IMR-90 (cell line): ENCODE data around the gene PIP4K2B. TPM values are rescaled to one million over a fixed set of nuclear protein-coding genes. Genes with fewer than 3 reads are reported as not detected.

Source experiments
- ATAC-seq: fragments of 200-7000 bp; cut with Tn5 transposase; 2 replicates; pipeline ENCODE4 v1.9.1; 2020; ENCODE audit warnings: low read depth, mild to moderate bottlenecking, moderate library complexity
- BruUV-seq: library from RNA; stranded (reverse); fragments of 400-500 nt; replicated peaks from 2 replicates; lab custom pipeline; 2021; lab: Mats Ljungman, UMichigan
- CTCF ChIA-PET: fragments of 300-600 bp; formaldehyde crosslinking; extraction: SDS; loops from one replicate; lab custom pipeline; 2021; ENCODE audit warnings: antibody characterized with exemption; lab: Yijun Ruan, JAX
- POLR2A ChIA-PET: fragments of 300-600 bp; sonication (Branson Sonifier 250); formaldehyde crosslinking; loops from one replicate; lab custom pipeline; 2022; ENCODE audit warnings: antibody characterized with exemption; ENCODE audit not compliant: unreplicated experiment; lab: Charles Lee
- DNase-seq: peaks from one replicate; pipeline ENCODE4 v3.0.0; 2013
- H2AFZ ChIP-seq: replicated peaks from 2 replicates; pipeline ENCODE3; 2013; ENCODE audit warnings: low read length, mild to moderate bottlenecking; ENCODE audit not compliant: poor library complexity
- H2AK5ac ChIP-seq: 2 replicates; pipeline ENCODE4 v1.6.1; 2013; ENCODE audit warnings: low read depth, low read length, inconsistent platforms
- H2AK9ac ChIP-seq: replicated peaks from 2 replicates; pipeline ENCODE3; 2013; ENCODE audit warnings: mild to moderate bottlenecking, low read depth, low read length, moderate library complexity; ENCODE audit not compliant: poor library complexity
- H2BK120ac ChIP-seq: 2 replicates; pipeline ENCODE4 v1.6.1; 2013; ENCODE audit warnings: low read depth, low read length, inconsistent platforms
- H2BK15ac ChIP-seq: 3 replicates; pipeline ENCODE4 v1.6.1; 2013; ENCODE audit warnings: low read depth, low read length, inconsistent platforms
- H2BK20ac ChIP-seq: 2 replicates; pipeline ENCODE4 v1.6.1; 2013; ENCODE audit warnings: low read depth, mild to moderate bottlenecking, inconsistent platforms, low read length, moderate library complexity
- H2BK5ac ChIP-seq: 2 replicates; pipeline ENCODE4 v1.6.1; 2013; ENCODE audit warnings: mild to moderate bottlenecking, low read depth, low read length, inconsistent platforms; ENCODE audit not compliant: poor library complexity, severe bottlenecking
- H3K14ac ChIP-seq: replicated peaks from 2 replicates; pipeline ENCODE4 v1.6.1; 2013; ENCODE audit warnings: low read depth, low read length, inconsistent platforms
- H3K18ac ChIP-seq: 2 replicates; pipeline ENCODE4 v1.6.1; 2013; ENCODE audit warnings: low read depth, low read length, control low read depth
- H3K23ac ChIP-seq: 2 replicates; pipeline ENCODE4 v1.6.1; 2013; ENCODE audit warnings: low read depth, low read length, inconsistent platforms
- H3K27ac ChIP-seq: 2 replicates; pipeline ENCODE4 v1.5.1; 2013; ENCODE audit warnings: mild to moderate bottlenecking, control low read depth, low read length; ENCODE audit not compliant: insufficient read depth
- H3K27me3 ChIP-seq: 2 replicates; pipeline ENCODE4 v1.6.1; 2013; ENCODE audit warnings: low read length; ENCODE audit not compliant: control insufficient read depth, insufficient read depth
- H3K36me3 ChIP-seq: 2 replicates; pipeline ENCODE4 v1.6.1; 2013; ENCODE audit warnings: low read length, mixed read lengths; ENCODE audit not compliant: control insufficient read depth, insufficient read depth
- H3K4ac ChIP-seq: 2 replicates; pipeline ENCODE4 v1.6.1; 2013; ENCODE audit warnings: low read depth, low read length, inconsistent platforms
- H3K4me1 ChIP-seq: 2 replicates; pipeline ENCODE4 v1.6.1; 2013; ENCODE audit warnings: low read length, mixed read lengths; ENCODE audit not compliant: control insufficient read depth, insufficient read depth
- H3K4me2 ChIP-seq: 2 replicates; pipeline ENCODE4 v1.6.1; 2013; ENCODE audit warnings: low read depth, mild to moderate bottlenecking, control low read depth, low read length, moderate library complexity
- H3K4me3 ChIP-seq: 2 replicates; pipeline ENCODE4 v1.5.1; 2013; ENCODE audit warnings: low read depth, mild to moderate bottlenecking, control low read depth, low read length, moderate library complexity; ENCODE audit not compliant: insufficient read depth
- H3K56ac ChIP-seq: 2 replicates; pipeline ENCODE4 v1.6.1; 2013; ENCODE audit warnings: low read length, inconsistent platforms; ENCODE audit not compliant: insufficient read depth; ENCODE audit errors: extremely low read depth
- H3K79me1 ChIP-seq, 2 experiments: 2 replicates each; pipeline ENCODE4 v1.6.1; 2013; ENCODE audit warnings: low read length in 2 of 2, inconsistent platforms in 1 of 2, low read depth in 1 of 2
- H3K9ac ChIP-seq: 2 replicates; pipeline ENCODE4 v1.6.1; 2013; ENCODE audit warnings: low read depth, low read length, control low read depth
- H3K9me1 ChIP-seq: 2 replicates; pipeline ENCODE4 v1.6.1; 2013; ENCODE audit warnings: low read length, inconsistent platforms; ENCODE audit not compliant: insufficient read depth
- H3K9me3 ChIP-seq: 2 replicates; pipeline ENCODE4 v1.6.1; 2013; ENCODE audit warnings: low read length; ENCODE audit not compliant: control insufficient read depth, insufficient read depth
- H4K20me1 ChIP-seq: 2 replicates; pipeline ENCODE4 v1.6.1; 2013; ENCODE audit warnings: low read length, inconsistent platforms; ENCODE audit not compliant: insufficient read depth
- H4K5ac ChIP-seq: 2 replicates; pipeline ENCODE4 v1.6.1; 2013; ENCODE audit warnings: mild to moderate bottlenecking, low read depth, low read length, control low read depth
- H4K8ac ChIP-seq, 2 experiments: 2 replicates each; pipeline ENCODE4 v1.6.1; 2013; ENCODE audit warnings: low read depth in 2 of 2, low read length in 2 of 2, control low read depth in 1 of 2, inconsistent platforms in 1 of 2
- H4K91ac ChIP-seq: 2 replicates; pipeline ENCODE4 v1.6.1; 2013; ENCODE audit warnings: low read depth, low read length, inconsistent platforms; ENCODE audit not compliant: insufficient read depth
- BHLHE40 ChIP-seq: fragments of 150-350 bp; IDR thresholded peaks from 2 replicates; pipeline ENCODE4 v1.6.1; 2016; ENCODE audit warnings: mild to moderate bottlenecking, low read depth, low read length
- CEBPB ChIP-seq: IDR thresholded peaks from 2 replicates; pipeline ENCODE4 v1.6.1; 2012; ENCODE audit warnings: low read depth, low read length, improper control_type of control experiment
- CHD1 ChIP-seq: IDR thresholded peaks from 2 replicates; pipeline ENCODE4 v1.6.1; 2012; ENCODE audit warnings: low read depth, low read length, improper control_type of control experiment
- FOS ChIP-seq: fragments of 150-350 bp; IDR thresholded peaks from 2 replicates; pipeline ENCODE4 v1.6.1; 2016; ENCODE audit warnings: low read depth, low read length
- MAFK ChIP-seq: IDR thresholded peaks from 2 replicates; pipeline ENCODE4 v1.6.1; 2012; ENCODE audit warnings: low read depth, low read length, improper control_type of control experiment
- MAZ ChIP-seq: IDR thresholded peaks from 2 replicates; pipeline ENCODE4 v1.6.1; 2012; ENCODE audit warnings: low read depth, mild to moderate bottlenecking, low read length, improper control_type of control experiment, moderate library complexity, borderline replicate concordance
- MXI1 ChIP-seq: IDR thresholded peaks from 2 replicates; pipeline ENCODE4 v1.6.1; 2012; ENCODE audit warnings: low read depth, mild to moderate bottlenecking, low read length, moderate library complexity, borderline replicate concordance
- NFE2L2 ChIP-seq: fragments of 150-350 bp; IDR thresholded peaks from 2 replicates; pipeline ENCODE4 v1.6.1; 2016; ENCODE audit warnings: low read depth, mild to moderate bottlenecking, low read length
- POLR2A ChIP-seq: IDR thresholded peaks from 2 replicates; pipeline ENCODE4 v1.6.1; 2012; ENCODE audit warnings: mild to moderate bottlenecking, low read depth, low read length
- RAD21 ChIP-seq: IDR thresholded peaks from 2 replicates; pipeline ENCODE4 v1.6.1; 2012; ENCODE audit warnings: low read length, improper control_type of control experiment
- RCOR1 ChIP-seq: IDR thresholded peaks from 2 replicates; pipeline ENCODE4 v1.6.1; 2012; ENCODE audit warnings: mild to moderate bottlenecking, low read length, improper control_type of control experiment; ENCODE audit not compliant: insufficient replicate concordance
- RFX5 ChIP-seq: IDR thresholded peaks from 2 replicates; pipeline ENCODE4 v1.8.0; 2012; ENCODE audit warnings: low read depth, mild to moderate bottlenecking, low read length, moderate library complexity
- SMC3 ChIP-seq: fragments of 150-350 bp; IDR thresholded peaks from 2 replicates; pipeline ENCODE4 v1.6.1; 2016; ENCODE audit warnings: low read depth, mild to moderate bottlenecking, antibody characterized with exemption, low read length, moderate library complexity
- WGBS, 2 experiments: methylation state at CpG; one replicate each; pipeline versions ENCODE4 v1.1.5 to v1.1.7; 2013; ENCODE audit warnings: missing lambda C conversion rate in 2 of 2; ENCODE audit not compliant: insufficient read length in 1 of 2; ENCODE audit errors: extremely low coverage in 2 of 2; 5-methylcytosine and 5-hydroxymethylcytosine counted together
- dilution Hi-C: fragments of 300-500 bp; cut with HindIII; formaldehyde crosslinking; loops from one replicate; pipeline ENCODE4 v1.14.3; 2018; ENCODE audit warnings: low sequenced_read_pairs; ENCODE audit not compliant: unreplicated experiment
- in situ Hi-C: fragments of 300-500 bp; cut with MboI; formaldehyde crosslinking; loops from 3 replicates; pipeline ENCODE4 v1.14.3; 2019; ENCODE audit warnings: low sequenced_read_pairs, inconsistent platforms, mixed read lengths
- intact Hi-C: fragments of 100-400 bp; cut with micrococcal nuclease; formaldehyde crosslinking; loops from 2 replicates; pipeline ENCODE4 v1.10.0; 2022
- polyA plus RNA-seq, 3 experiments: library from polyadenylated mRNA; depleted of rRNA; stranded (reverse); fragments of >200 nt; gene quantifications; 2 replicates each; pipeline ENCODE4 v1.2.3, GENCODE V29; 2012; ENCODE audit warnings: low replicate concordance in 1 of 3
- total RNA-seq: library from RNA; depleted of rRNA; stranded (reverse); fragments of >200 nt; gene quantifications from 2 replicates; pipeline ENCODE4 v1.2.3, GENCODE V29; 2012
- TF ChIP-seq, protein P1 (sequence below): fragments of 150-350 bp; IDR thresholded peaks from 2 replicates; pipeline ENCODE4 v1.6.1; 2016; ENCODE audit warnings: low read depth, mild to moderate bottlenecking, low read length, moderate library complexity, borderline replicate concordance
- TF ChIP-seq, protein P2 (sequence below): conservative IDR thresholded peaks from 2 replicates; pipeline ENCODE4 v1.5.1; 2012; ENCODE audit warnings: mild to moderate bottlenecking, low read depth, low read length, improper control_type of control experiment
- TF ChIP-seq, protein P3 (sequence below): fragments of 150-350 bp; IDR thresholded peaks from 2 replicates; pipeline ENCODE4 v1.6.1; 2017; ENCODE audit warnings: mild to moderate bottlenecking, antibody characterized with exemption, low read length, low read depth

PIP4K2B gene
- total and polyA plus RNA-seq, 2 of the 4 experiments (the other 2 are of a cell fraction): 40.0 to 40.2 TPM

DNA sequence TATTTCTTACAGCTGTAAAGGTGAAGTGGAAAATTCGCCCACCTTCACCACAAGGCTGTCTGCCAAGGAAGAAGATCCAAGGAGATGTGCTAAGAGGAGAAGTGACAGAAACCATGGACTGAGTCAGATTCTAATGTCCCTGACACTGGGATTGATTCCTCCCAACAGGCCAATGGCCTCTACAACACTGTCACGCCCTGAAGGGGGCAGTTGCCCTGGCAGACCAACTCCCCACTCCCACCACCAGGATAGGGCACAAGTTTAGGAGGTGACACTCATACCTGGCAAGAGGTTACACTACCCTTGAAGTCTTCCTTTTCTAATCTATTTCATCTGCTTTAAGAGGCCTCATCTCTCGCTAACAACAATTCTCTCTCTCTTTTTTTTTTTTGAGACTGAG lies 16.1 kb downstream of the PIP4K2B start:
- ChIA-PET POLR2A (no interaction called here), CTCF (no interaction called here)
- H3K36me3 ChIP-seq: peaks cover 69% of the 10 kb centered on the region

More for the DNA sequence above, 16.1 kb downstream of the PIP4K2B start:
- Histone ChIP-seq H3K9me1 (peaks cover 8% of the 10 kb centered on the region), H2AK9ac (no peak overlapping the region), H2BK120ac (no peak overlapping the region), H2BK5ac (no peak overlapping the region), H3K27ac (no peak overlapping the region), H3K14ac (no peak overlapping the region), H3K23ac (no peak overlapping the region), H3K4me1 (no peaks in the 10 kb centered on the region; the same call in 1 of the 2 replicates), H3K9ac (no peak overlapping the region), H3K4me3 (no peak overlapping the region), H2AFZ (no peak overlapping the region), H3K79me1 (peaks cover 21 to 37% of the 10 kb centered on the region in 2 experiments), H3K4ac (no peak overlapping the region), H2AK5ac (no peak overlapping the region), H4K20me1 (peaks cover 4% of the 10 kb centered on the region; the same call in 1 of the 2 replicates), H2BK20ac (no peak overlapping the region), H3K18ac (no peak overlapping the region), H3K27me3 (no peaks in the 10 kb centered on the region), H4K91ac (no peak overlapping the region), H3K56ac (no peak overlapping the region), H4K8ac (no peak overlapping the region), H3K4me2 (no peak overlapping the region), H4K5ac (no peak overlapping the region), H3K9me3 (no peaks in the 10 kb centered on the region), H2BK15ac (no peak overlapping the region)
- in situ Hi-C loops (no loop called here), dilution Hi-C loops (no loop called here), intact Hi-C loops (no loop called here)
- ATAC-seq: no peak
- BruUV-seq: no TSS peak
- WGBS, 2 experiments: no CpG with 5 or more reads among the region's 3 CpGs
- no peak for DNase-seq
- TF ChIP-seq FOS: no peak
- TF ChIP-seq RFX5: no peak
- TF ChIP-seq CEBPB: no peak
- TF ChIP-seq, protein P1, sequence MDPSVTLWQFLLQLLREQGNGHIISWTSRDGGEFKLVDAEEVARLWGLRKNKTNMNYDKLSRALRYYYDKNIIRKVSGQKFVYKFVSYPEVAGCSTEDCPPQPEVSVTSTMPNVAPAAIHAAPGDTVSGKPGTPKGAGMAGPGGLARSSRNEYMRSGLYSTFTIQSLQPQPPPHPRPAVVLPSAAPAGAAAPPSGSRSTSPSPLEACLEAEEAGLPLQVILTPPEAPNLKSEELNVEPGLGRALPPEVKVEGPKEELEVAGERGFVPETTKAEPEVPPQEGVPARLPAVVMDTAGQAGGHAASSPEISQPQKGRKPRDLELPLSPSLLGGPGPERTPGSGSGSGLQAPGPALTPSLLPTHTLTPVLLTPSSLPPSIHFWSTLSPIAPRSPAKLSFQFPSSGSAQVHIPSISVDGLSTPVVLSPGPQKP: no peak
- TF ChIP-seq, protein P2, sequence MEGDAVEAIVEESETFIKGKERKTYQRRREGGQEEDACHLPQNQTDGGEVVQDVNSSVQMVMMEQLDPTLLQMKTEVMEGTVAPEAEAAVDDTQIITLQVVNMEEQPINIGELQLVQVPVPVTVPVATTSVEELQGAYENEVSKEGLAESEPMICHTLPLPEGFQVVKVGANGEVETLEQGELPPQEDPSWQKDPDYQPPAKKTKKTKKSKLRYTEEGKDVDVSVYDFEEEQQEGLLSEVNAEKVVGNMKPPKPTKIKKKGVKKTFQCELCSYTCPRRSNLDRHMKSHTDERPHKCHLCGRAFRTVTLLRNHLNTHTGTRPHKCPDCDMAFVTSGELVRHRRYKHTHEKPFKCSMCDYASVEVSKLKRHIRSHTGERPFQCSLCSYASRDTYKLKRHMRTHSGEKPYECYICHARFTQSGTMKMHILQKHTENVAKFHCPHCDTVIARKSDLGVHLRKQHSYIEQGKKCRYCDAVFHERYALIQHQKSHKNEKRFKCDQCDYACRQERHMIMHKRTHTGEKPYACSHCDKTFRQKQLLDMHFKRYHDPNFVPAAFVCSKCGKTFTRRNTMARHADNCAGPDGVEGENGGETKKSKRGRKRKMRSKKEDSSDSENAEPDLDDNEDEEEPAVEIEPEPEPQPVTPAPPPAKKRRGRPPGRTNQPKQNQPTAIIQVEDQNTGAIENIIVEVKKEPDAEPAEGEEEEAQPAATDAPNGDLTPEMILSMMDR: no peak
- no peak for TF ChIP-seq POLR2A
- TF ChIP-seq, protein P3, sequence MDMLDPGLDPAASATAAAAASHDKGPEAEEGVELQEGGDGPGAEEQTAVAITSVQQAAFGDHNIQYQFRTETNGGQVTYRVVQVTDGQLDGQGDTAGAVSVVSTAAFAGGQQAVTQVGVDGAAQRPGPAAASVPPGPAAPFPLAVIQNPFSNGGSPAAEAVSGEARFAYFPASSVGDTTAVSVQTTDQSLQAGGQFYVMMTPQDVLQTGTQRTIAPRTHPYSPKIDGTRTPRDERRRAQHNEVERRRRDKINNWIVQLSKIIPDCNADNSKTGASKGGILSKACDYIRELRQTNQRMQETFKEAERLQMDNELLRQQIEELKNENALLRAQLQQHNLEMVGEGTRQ: no peak
- TF ChIP-seq RAD21: no peak
- no peak for TF ChIP-seq MAFK
- TF ChIP-seq BHLHE40: no peak
- no peak for TF ChIP-seq CHD1
- no peak for TF ChIP-seq RCOR1
- no peak for TF ChIP-seq NFE2L2
- TF ChIP-seq MAZ: no peak
- TF ChIP-seq SMC3: no peak
- TF ChIP-seq MXI1: no peak
